ENCODE results near the gene NPY4R2.
"Not testable (repeated sequence)": the region's sequence is repeated elsewhere in the genome, so short reads cannot be mapped to it uniquely, and the experiment has no call there.

- TF ChIP-seq, protein P1, sequence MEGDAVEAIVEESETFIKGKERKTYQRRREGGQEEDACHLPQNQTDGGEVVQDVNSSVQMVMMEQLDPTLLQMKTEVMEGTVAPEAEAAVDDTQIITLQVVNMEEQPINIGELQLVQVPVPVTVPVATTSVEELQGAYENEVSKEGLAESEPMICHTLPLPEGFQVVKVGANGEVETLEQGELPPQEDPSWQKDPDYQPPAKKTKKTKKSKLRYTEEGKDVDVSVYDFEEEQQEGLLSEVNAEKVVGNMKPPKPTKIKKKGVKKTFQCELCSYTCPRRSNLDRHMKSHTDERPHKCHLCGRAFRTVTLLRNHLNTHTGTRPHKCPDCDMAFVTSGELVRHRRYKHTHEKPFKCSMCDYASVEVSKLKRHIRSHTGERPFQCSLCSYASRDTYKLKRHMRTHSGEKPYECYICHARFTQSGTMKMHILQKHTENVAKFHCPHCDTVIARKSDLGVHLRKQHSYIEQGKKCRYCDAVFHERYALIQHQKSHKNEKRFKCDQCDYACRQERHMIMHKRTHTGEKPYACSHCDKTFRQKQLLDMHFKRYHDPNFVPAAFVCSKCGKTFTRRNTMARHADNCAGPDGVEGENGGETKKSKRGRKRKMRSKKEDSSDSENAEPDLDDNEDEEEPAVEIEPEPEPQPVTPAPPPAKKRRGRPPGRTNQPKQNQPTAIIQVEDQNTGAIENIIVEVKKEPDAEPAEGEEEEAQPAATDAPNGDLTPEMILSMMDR (IDR thresholded peaks at IDR 0.05; ENCODE audit: low read depth, low read length) = not testable (repeated sequence)
- not testable (repeated sequence) for TF ChIP-seq EZH2phosphoT487 (IDR thresholded peaks at IDR 0.05; ENCODE audit: low read depth)
Measured at GRCh38 chr10:47940821-47941220, 22.4 kb downstream of the NPY4R2 start.

Data from OCI-LY3 (cell line).